GM21360 (cell line): Measurements from ENCODE around the gene HTRA2.
"Not testable (repeated sequence)": the region's sequence is repeated elsewhere in the genome, so short reads cannot be mapped to it uniquely, and the experiment has no call there.

Source experiments
- ATAC-seq: cut with Tn5 transposase; IDR thresholded peaks from one replicate; pipeline ENCODE4 v1.9.1; 2021; ENCODE audit warnings: mild to moderate bottlenecking, moderate library complexity; ENCODE audit not compliant: unreplicated experiment

Gene HTRA2

DNA sequence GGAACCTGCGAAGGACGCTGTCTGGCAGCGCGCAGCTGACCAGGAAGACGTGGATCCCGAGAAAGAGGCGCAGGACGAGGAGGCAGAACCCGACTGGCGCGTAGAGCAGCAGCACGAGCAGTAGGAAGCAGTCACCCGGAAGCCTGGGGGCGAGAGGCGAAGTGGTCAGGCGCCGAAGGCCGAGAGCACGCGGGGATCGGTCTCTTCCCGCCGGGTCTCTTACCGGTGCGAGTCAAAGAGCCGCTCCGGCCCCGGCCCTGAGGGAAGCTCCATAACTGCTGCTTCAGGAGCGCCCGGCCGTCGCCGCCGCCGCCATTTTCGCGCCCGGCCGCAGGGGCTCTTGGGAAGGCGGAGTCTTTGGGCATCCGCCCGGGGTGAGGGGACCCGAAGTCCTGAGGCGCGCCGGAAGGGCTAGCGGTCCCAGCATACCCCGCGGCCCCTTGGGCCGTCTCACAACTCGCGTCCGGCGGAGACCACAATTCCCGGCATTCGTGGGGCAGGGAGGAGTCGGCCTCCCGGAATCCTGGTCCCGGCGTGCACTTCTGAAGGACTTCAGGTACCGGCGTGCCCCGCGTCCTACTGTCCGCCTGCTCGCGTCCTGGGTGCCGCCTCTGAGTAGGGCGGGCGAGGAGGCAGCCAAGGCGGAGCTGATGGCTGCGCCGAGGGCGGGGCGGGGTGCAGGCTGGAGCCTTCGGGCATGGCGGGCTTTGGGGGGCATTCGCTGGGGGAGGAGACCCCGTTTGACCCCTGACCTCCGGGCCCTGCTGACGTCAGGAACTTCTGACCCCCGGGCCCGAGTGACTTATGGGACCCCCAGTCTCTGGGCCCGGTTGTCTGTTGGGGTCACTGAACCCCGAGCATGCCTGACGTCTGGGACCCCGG, at the start of gene HTRA2, which contains the start of gene AUP1:
TSS of gene HTRA2 (plus strand) at position 577 of the 882 bp plus-strand sequence. CDS start at position 651, 74 bp downstream.
TSS of gene AUP1 (minus strand) at position 350 of the 882 bp plus-strand sequence. CDS start at position 273, 77 bp downstream.
- ATAC-seq: peak; percentile 71

DNA sequence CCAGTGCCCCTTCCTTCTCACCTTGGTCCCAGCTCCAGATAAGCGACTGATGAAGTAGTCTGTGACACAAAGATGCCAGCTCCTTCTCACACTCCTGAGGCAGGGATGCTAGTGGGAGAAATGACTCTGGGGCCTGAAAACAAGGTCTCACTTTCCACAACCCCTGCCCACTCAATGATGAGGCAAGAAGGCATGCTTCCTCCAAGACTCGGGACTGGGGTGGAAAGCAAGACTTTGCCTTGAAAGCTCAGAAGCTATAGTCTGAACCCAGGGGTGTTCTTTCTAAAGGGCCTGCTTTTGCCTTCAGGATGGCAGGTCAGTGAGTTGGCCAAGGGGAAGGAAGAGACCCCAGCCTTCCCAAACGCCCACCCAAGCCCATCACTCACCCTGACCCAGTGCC, 48.3 kb upstream of the HTRA2 start:
- no peak for ATAC-seq

DNA sequence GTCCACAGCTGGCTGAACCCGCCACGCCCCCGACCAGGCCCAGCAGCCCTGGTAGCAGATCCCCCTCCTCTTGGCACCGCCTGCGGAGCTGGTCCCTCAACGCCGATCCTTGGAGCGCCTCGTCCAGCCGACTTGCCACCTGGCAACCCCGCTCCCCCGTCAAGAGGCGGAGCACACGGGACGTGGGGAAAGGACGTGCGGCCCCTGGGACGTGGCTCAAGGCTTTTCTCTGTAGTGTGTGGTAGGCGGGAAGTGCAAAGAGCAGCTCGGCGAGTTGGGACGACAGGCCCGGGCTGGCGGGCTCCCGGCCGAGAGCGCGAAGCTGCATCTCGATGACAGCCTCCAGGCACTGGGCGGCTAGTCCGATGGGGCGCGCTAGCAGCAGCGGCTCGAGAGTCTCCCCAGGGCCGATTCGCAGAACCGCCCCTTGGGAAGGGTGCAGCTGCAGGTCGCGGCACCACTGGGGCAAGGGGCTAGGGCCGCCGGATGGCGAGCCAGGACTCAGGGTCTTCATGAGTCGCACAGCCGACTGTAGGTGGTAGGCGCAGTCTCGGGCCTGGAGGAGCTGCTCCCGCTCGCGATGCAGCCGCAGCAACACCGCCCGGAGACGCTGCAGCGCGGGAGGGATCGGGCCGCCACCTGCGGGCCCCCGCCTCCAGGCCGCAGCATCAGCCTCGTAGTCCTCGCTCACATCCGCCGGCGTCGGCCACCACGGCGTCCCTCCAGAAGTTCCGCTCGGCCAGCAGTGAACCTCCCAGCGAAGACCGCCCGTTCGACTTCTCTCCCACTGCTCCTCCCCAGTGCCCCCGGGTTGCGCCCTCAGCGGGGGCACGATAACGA, 47.6 kb upstream of the HTRA2 start:
- peak; percentile 32 for ATAC-seq

DNA sequence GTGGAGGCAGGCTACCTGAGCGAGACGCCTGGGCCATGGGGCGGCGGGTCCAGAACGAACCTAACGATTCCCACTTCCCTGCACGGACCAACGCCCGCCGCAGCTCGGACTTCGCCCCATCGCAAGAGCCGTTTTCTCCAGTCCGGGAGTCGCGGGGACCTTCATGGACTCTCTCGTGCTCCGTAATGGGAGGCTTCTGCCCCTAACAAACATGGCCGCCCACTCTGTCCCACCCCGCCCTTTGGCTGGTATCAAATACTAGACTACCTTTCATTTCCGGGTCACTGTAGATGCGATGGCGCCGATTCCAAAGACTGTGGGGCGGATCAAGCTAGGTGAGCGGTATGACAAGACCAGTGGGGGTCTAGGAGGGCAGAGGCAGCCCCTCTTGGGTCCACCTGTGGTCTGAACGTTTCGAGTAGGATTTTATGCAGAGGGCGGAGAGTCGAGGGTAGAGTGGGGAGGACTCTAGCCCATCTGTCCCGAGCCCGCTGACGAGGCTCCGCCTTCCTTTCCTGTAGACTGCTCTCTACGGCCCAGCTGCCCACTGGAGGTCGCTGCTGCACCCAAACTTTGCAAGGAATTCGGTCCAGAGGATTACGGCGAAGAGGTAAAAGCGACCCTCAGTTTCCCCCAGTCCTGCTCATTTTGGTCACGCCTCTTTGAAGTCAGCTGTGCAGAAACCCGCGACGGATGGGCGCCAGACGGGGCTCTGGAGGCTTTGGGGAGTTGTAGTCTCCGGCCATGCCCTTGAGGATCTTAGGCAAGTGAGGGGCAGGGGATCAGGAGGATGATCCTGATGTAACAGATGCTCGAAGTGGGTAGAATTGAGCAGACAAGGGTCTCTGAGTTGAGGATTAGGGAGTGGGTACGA, 46.7 kb upstream of the HTRA2 start, which contains the start of the genes CCDC142 and TTC31:
TSS of gene CCDC142 (minus strand) at position 198 of the 874 bp plus-strand sequence. CDS start at position 37, 161 bp downstream.
TSS of gene TTC31 (plus strand) at position 281 of the 874 bp plus-strand sequence. CDS start at position 296, 15 bp downstream.
- ATAC-seq: peak; percentile 79

DNA sequence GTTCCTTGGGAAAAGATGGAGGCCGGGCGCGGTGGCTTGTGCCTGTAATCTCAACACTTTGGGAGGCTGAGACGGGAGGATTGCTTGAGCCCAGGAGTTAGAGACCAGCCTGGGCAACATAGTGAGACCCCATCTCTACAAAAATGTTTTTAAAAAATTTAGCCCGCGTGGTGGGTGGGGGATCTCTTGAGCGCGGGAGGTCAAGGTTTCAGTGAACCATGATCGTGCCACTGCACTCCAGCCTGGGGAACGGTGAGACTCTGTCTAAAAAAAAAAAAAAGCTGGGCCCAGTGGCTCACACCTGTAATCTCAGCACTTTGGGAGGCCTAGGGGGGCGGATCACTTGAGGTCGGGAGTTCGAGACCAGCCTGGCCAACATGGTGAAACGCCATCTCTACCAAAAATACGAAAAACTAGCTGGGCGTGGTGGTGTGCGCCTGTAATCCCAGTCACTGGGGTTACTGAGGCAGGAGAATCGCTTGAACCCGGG, 46.0 kb upstream of the HTRA2 start:
- not testable (repeated sequence) for ATAC-seq

DNA sequence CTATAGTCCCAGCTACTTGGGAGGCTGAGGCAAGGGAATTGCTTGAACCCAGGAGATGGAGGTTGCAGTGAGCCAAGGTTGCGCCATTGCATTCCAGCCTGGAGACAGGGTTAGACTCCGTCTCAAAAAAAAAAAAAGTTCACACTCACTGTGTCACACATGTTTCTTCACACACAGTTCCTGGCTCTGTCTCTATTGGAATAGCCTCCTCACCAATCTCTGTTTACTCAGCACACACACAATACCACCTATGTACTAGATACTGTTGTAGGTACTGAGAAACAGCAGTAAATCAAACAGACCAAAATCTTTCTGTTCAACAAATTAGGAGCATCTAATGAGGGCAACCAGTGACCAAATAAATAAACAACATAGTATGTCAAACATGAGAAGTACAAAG, 43.6 kb upstream of the HTRA2 start:
- no peak for ATAC-seq

DNA sequence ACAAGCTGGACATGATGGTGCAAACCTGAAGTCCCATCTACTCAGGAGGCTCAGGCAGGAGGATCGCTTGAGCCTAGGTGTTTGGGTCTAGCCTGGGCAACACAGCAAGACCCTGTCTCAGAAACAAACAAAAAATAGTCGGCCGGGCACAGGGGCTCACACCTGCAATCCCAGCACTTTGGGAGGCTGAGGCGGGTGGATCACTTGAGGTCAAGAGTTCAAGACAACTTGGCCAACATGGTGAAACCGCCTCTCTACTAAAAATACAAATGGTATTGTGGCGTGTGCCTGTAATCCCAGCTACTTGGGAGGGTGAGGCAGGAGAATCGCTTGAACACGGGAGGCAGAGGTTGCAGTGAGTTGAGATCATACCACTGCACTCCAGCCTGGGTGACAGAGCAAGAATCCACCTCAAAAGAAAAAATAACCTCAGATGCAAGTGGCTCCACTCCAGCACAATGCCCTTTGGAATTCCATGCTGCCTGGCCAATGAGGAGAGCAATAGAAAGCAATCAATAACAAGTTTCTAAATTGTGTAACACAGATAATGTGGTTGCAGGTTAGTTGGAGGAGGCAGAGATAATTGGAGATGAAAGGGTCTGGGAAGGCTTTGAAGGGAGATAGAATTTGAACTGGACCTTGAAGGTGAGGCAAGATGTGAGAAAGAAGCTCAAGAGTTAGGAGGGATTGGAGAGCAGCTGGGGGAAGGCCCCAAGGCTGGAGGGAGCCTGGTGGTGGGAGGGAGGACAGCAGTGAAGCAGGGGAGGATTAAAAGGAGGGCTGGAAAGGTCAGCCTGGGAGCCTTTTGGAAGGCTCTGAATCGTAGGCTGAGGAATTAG, 40.9 kb upstream of the HTRA2 start:
- ATAC-seq: no peak

DNA sequence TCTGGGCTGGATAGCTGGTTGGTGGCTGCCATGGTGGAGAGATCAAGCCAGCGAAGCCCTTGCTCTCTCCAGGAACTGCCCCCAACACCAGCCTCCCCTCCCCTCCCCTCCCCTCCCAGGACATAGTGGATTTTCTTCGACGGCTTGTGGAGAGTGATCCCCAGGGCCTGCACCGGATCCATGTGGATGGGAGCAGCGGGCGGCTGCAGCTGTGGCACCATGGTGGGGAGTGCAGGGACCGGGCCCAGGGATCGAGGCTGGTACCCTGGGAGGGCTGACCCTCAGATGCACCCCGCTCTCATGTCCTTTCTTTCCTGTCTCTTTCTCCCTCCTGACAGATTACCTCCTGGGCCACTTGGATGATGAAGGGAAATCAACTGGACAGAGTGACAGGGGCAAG, 39.8 kb upstream of the HTRA2 start:
- ATAC-seq: no peak

DNA sequence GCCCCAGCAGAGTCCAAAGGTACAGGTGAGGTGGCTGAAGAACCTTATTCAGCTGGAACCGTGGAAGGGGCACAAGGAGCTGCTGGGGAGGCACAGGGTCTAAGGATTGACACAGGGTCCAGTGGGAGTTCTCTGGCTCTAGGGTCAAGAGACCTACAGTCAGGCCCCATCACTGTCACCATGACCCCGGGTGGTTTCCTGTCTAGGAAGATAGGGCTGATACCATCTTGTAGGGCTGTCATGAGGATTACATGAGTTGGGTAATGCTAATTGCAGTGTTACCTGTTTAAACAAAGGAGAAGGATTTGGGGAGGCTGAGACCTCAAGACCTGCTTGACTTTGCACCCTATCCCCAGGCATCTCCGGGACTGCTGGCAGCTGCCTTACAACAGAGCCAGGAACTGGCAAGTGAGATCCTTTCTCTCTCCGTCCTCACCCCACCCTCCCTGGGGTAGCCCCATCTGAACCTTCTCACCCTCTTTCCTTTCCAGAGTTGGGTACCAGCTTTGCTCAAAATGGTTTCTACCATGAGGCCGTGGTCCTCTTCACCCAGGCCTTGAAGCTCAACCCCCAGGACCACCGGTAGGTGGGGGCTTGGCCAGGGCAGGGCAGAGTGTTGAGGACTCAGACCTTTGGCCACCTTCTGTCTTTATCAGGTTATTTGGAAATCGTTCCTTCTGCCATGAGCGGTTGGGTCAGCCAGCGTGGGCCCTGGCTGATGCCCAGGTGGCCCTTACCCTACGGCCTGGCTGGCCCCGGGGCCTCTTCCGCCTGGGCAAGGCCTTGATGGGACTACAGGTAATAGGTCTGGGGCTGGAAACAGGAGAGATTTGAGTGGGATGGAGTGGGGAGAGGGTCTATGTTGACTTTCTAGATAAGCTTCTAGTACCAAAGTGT, 37.8 kb upstream of the HTRA2 start:
- ATAC-seq: no peak

DNA sequence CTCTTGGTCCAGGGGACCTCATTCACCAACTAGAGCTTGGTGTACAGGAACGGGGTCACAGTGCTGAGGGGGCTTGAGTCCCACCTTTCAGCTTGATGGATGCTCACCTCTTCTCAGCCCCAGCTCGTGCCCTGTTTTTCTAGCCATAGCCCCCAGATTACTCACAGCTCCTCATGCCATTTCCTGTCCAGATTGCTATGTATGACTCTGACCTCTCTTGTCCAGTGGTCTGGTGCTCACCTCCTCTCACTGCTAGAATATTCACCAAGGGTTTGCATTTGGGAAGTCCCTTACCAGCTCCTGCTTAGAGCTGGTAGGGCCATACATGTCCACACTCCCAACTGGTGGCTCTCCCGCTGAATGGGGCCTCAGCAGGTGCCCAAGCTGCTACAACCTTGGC, 36.2 kb upstream of the HTRA2 start:
- ATAC-seq: no peak

DNA sequence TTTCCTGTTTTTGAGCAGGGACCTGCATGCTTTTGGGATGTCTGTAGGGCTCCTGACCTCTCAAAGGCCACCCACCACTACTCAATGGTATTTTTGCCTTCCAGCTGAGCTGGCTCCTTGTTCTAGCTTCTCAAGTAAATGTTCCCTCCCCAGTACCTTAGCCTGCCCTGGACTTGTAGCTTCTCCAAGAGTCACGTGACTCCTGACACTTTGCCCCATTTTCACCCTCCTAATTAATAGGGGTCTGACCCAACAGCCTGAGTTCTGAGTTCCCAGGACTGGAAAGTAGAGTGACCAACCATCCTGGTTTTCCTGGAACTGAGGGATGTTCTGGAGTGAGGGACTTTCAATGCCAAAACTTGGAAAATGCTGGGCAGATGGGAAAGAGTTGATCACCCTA, 34.3 kb upstream of the HTRA2 start:
- ATAC-seq: no peak

DNA sequence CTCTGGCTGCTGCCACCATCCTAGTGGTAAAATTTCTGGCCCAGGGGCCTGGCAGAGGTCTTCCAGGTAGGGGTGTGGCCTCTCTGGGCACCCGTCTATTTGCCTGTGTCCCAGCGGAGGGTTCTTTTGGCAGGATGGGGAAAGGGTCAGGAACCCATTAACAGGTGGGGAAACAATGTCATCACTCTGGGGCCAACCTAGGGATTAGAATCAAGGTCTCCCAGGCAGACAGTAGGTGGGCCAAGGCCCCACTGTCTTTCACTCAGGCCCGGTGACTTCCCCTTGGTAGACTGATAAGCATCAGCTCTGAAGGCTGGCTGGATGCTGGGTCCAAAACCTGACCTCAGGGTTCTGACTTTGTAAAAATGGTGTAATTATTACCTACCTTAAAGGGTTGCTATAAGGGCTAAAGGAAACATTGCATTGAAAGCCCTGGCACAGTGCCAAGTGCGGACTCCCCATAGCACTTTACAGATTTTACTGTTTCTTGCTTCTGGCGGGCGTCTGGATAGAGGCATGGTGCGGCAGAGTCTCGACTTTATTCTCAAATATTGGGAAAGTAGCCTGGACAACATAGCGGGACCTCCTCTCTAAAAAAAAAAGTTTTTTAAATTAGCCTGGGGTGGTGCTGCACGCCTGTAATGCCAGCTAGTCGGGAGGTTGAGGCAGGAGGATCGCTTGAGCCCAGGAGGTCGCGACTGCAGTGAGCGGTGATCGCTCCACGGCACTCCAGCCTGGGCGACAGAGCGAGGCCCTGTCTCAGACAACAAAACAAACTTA, 32.5 kb upstream of the HTRA2 start:
- no peak for ATAC-seq

DNA sequence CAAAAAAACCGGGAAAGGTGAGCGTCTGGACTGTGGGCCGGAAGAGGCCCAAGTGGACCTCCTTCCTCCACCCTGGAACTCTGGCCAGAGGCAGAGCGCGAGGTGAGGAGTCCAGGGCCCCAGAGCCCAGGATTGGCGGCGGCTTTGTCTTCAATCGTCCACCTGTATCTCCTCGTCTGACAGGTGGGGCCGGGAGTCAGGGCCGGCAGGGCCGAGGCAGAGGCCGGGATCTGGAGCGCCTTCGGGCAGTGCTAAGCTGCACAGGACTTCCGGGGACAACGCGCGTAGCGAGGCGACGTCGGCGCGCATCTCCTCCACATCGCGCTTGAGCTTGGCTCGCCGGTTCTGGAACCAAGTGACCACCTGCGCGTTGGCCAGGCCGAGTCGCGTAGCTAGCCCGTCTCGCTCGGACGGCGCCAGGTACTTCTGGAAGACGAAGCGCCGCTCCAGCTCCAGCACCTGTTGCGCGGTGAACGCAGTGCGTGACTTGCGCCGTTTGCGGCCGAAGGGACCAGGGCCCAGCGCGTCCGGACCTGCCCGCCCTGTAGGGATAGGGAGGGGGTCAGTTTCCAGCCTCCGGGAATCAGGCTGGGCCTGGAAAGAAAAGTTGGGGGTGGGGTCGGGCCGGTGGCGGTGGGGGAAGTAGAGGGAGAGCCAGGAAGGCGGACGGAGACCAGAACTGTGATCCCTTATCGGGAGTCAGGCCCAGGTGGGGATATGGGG, 31.8 kb upstream of the HTRA2 start:
- ATAC-seq: no peak

DNA sequence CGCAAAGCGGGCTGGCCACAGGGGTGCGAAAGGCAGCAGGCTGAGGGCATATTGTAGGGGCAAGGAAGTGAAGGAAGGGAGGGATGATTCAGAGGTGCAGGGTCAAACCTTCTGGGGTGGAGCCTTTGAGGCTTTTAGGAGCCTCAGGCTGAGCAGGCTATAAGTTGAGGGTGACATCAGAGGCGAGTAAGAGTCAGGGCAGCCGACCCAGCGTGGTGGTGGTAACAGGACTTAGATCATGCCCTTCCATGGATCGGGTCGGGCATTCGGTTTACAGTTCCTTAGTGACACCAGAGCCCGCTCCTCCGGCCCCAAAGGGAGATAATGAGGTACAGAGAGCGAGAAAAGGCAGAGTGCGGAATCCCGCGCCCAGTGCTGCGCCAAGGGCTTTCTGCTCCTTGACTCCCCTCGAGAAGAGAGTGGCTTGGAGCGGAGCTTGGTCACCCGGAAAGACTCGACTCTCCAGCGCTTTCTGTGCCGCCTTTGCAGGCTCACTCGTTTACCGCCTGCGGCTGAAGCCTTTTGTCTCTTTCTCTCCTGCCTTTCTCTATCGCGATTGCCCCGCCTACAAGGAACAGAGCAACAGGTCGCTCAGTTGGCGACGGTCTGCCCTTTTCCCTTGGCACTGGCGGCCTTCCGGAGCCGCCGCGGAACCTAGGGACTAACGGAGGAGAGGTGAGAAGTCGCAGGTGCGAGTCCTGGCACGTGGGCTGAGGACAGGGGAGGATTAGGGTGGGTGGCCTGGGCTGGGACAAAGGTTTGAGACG, 31.1 kb upstream of the HTRA2 start:
- ATAC-seq: no peak

DNA sequence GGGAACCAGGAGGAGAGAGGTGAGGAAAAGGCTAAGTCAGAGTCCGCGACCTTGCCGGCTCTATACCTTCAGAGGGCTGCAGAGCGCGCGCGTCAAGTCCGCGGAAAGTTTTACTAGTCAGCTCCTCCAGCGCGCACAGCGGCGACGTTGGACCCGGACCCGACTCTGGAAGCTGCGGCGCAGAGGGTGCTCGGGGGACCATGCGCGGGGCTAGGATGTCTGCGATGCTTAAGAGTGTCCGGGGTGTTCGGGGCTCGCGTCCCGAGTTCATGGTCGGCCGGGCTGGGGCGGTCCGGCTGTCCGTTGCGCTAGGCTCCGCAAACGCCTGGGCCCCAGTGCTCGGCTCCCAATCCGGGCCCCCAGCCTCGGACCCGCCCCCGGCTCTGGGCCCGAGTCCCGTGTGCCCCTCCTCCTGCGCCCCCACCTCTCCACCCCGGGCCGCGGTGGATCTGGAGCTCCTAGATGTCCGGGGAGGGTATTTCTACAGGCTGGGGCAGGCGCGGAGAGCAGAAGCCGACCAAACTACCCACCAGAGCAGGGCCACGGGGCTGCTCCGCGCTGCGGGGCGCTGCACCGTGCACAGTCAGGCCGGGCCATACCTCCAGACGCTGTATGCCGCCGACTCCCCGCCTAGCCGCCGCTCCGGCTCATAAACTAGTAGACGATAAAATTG, 30.3 kb upstream of the HTRA2 start, which contains the start of gene LBX2:
TSS of gene LBX2 (minus strand) at position 337 of the 673 bp plus-strand sequence. CDS start at position 271, 66 bp downstream.
- ATAC-seq: no peak
